ENCODE measurements around the gene STXBP6.

Gene STXBP6

DNA sequence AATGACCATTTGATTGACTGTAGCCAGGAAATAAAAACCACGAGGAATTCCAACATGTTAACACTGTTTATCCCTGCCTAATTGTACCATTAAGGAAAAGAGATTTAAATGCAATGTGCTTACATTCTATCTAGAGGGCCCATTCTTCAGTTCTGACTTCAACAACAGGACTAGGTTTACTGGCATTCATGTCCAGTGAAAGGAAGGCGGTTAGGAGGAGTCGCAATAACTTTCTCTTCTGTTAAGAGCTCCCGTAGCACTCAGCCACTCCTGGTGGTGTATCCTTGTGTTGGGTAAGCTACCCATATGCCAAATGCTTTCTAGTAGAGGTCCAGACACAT lies 154.7 kb downstream of the STXBP6 start:
- Histone ChIP-seq H3K4me3 (ENCODE audit: low read length in 2 of 2) (no peak overlapping the region), H3K27ac (ENCODE audit: low read depth in 2 of 2, low read length in 2 of 2) (no peak overlapping the region), H3K27me3 (ENCODE audit: control insufficient read depth in 2 of 2, insufficient read depth in 2 of 2, low read length in 2 of 2) (no peaks in the 10 kb centered on the region), H3K36me3 (ENCODE audit: control insufficient read depth in 2 of 2, insufficient read depth in 2 of 2, low read length in 2 of 2) (no peaks in the 10 kb centered on the region), H3K9ac (ENCODE audit: low read depth in 1 of 2, low read length in 2 of 2) (no peak overlapping the region), H3K4me1 (ENCODE audit: control insufficient read depth in 2 of 2, insufficient read depth in 2 of 2, low read length in 2 of 2) (no peaks in the 10 kb centered on the region), H3K9me3 (ENCODE audit: control insufficient read depth in 2 of 2, low read length in 2 of 2) (no peaks in the 10 kb centered on the region)

- Histone ChIP-seq H3K4me3 (ENCODE audit: low read length in 2 of 2) (no peak overlapping the region), H3K9me3 (ENCODE audit: control insufficient read depth in 2 of 2, low read length in 2 of 2) (no peaks in the 10 kb centered on the region), H3K9ac (ENCODE audit: low read depth in 1 of 2, low read length in 2 of 2) (no peak overlapping the region), H3K36me3 (ENCODE audit: control insufficient read depth in 2 of 2, insufficient read depth in 2 of 2, low read length in 2 of 2) (no peaks in the 10 kb centered on the region), H3K27me3 (ENCODE audit: control insufficient read depth in 2 of 2, insufficient read depth in 2 of 2, low read length in 2 of 2) (no peaks in the 10 kb centered on the region), H3K4me1 (ENCODE audit: control insufficient read depth in 2 of 2, insufficient read depth in 2 of 2, low read length in 2 of 2) (no peaks in the 10 kb centered on the region), H3K27ac (ENCODE audit: low read depth in 2 of 2, low read length in 2 of 2) (no peak overlapping the region)
These were observed 155.2 kb downstream of the STXBP6 start for GRCh38 chr14:24894583-24895242.

GRCh38 chr14:24892497-24893051 lies 157.4 kb downstream of the STXBP6 start:
- Histone ChIP-seq H3K4me3 (ENCODE audit: low read length in 2 of 2) (no peak overlapping the region), H3K36me3 (ENCODE audit: control insufficient read depth in 2 of 2, insufficient read depth in 2 of 2, low read length in 2 of 2) (no peaks in the 10 kb centered on the region), H3K27me3 (ENCODE audit: control insufficient read depth in 2 of 2, insufficient read depth in 2 of 2, low read length in 2 of 2) (no peaks in the 10 kb centered on the region), H3K9ac (ENCODE audit: low read depth in 1 of 2, low read length in 2 of 2) (no peak overlapping the region), H3K9me3 (ENCODE audit: control insufficient read depth in 2 of 2, low read length in 2 of 2) (no peaks in the 10 kb centered on the region), H3K27ac (ENCODE audit: low read depth in 2 of 2, low read length in 2 of 2) (no peak overlapping the region), H3K4me1 (ENCODE audit: control insufficient read depth in 2 of 2, insufficient read depth in 2 of 2, low read length in 2 of 2) (no peaks in the 10 kb centered on the region)

- Histone ChIP-seq H3K9ac (ENCODE audit: low read depth in 1 of 2, low read length in 2 of 2) (no peak overlapping the region), H3K4me3 (ENCODE audit: low read length in 2 of 2) (no peak overlapping the region), H3K4me1 (ENCODE audit: control insufficient read depth in 2 of 2, insufficient read depth in 2 of 2, low read length in 2 of 2) (no peaks in the 10 kb centered on the region), H3K27ac (ENCODE audit: low read depth in 2 of 2, low read length in 2 of 2) (no peak overlapping the region), H3K36me3 (ENCODE audit: control insufficient read depth in 2 of 2, insufficient read depth in 2 of 2, low read length in 2 of 2) (no peaks in the 10 kb centered on the region), H3K27me3 (ENCODE audit: control insufficient read depth in 2 of 2, insufficient read depth in 2 of 2, low read length in 2 of 2) (no peaks in the 10 kb centered on the region), H3K9me3 (ENCODE audit: control insufficient read depth in 2 of 2, low read length in 2 of 2) (no peaks in the 10 kb centered on the region)
These were observed 157.9 kb downstream of the STXBP6 start for GRCh38 chr14:24891987-24892496.

- Histone ChIP-seq H3K9ac (ENCODE audit: low read depth in 1 of 2, low read length in 2 of 2) (no peak overlapping the region), H3K27me3 (ENCODE audit: control insufficient read depth in 2 of 2, insufficient read depth in 2 of 2, low read length in 2 of 2) (no peaks in the 10 kb centered on the region), H3K27ac (ENCODE audit: low read depth in 2 of 2, low read length in 2 of 2) (no peak overlapping the region), H3K9me3 (ENCODE audit: control insufficient read depth in 2 of 2, low read length in 2 of 2) (no peaks in the 10 kb centered on the region), H3K4me1 (ENCODE audit: control insufficient read depth in 2 of 2, insufficient read depth in 2 of 2, low read length in 2 of 2) (peaks cover 0 to under 1% of the 10 kb centered on the region in 2 donors), H3K36me3 (ENCODE audit: control insufficient read depth in 2 of 2, insufficient read depth in 2 of 2, low read length in 2 of 2) (no peaks in the 10 kb centered on the region), H3K4me3 (ENCODE audit: low read length in 2 of 2) (no peak overlapping the region)
These were observed 159.2 kb downstream of the STXBP6 start for GRCh38 chr14:24890716-24891115.

DNA sequence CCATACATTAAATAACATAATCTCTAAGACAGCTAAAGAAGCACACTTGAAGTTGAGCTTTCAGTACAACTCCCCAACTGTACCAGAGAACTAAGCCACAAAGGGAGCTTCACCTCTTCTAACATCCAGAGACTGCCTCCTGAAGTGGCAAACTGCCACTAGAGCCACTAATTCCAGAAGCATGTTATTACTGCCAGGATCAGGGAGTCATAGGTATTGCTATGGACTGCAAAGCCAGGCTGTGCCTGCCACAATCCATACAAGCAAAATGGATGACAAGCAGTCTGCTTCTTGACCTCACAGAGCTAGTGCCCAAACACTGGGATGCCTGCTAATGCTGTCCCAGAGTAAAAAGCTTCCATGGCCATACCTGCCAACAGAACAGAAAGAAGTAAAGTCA lies 160.1 kb downstream of the STXBP6 start:
- H3K9ac ChIP-seq (ENCODE audit: low read depth in 1 of 2, low read length in 2 of 2): no peak overlapping the region
- no peaks in the 10 kb centered on the region for H3K36me3 ChIP-seq (ENCODE audit: control insufficient read depth in 2 of 2, insufficient read depth in 2 of 2, low read length in 2 of 2)
- H3K27ac ChIP-seq (ENCODE audit: low read depth in 2 of 2, low read length in 2 of 2): no peak overlapping the region
- no peaks in the 10 kb centered on the region for H3K9me3 ChIP-seq (ENCODE audit: control insufficient read depth in 2 of 2, low read length in 2 of 2)
- H3K4me3 ChIP-seq (ENCODE audit: low read length in 2 of 2): no peak overlapping the region
- H3K4me1 ChIP-seq (ENCODE audit: control insufficient read depth in 2 of 2, insufficient read depth in 2 of 2, low read length in 2 of 2): peaks cover 0 to 3% of the 10 kb centered on the region in 2 donors
- H3K27me3 ChIP-seq (ENCODE audit: control insufficient read depth in 2 of 2, insufficient read depth in 2 of 2, low read length in 2 of 2): no peaks in the 10 kb centered on the region

- Histone ChIP-seq H3K36me3 (ENCODE audit: control insufficient read depth in 2 of 2, insufficient read depth in 2 of 2, low read length in 2 of 2) (no peaks in the 10 kb centered on the region), H3K4me3 (ENCODE audit: low read length in 2 of 2) (no peak overlapping the region), H3K9ac (ENCODE audit: low read depth in 1 of 2, low read length in 2 of 2) (no peak overlapping the region), H3K27ac (ENCODE audit: low read depth in 2 of 2, low read length in 2 of 2) (no peak overlapping the region), H3K9me3 (ENCODE audit: control insufficient read depth in 2 of 2, low read length in 2 of 2) (no peaks in the 10 kb centered on the region), H3K4me1 (ENCODE audit: control insufficient read depth in 2 of 2, insufficient read depth in 2 of 2, low read length in 2 of 2) (peaks cover 0 to 3% of the 10 kb centered on the region in 2 donors), H3K27me3 (ENCODE audit: control insufficient read depth in 2 of 2, insufficient read depth in 2 of 2, low read length in 2 of 2) (no peaks in the 10 kb centered on the region)
These were observed 161.4 kb downstream of the STXBP6 start for GRCh38 chr14:24888532-24888931.

GRCh38 chr14:24887623-24888304 lies 162.2 kb downstream of the STXBP6 start:
- H3K9me3 ChIP-seq (ENCODE audit: control insufficient read depth in 2 of 2, low read length in 2 of 2): no peaks in the 10 kb centered on the region
- H3K4me1 ChIP-seq (ENCODE audit: control insufficient read depth in 2 of 2, insufficient read depth in 2 of 2, low read length in 2 of 2): peaks cover 0 to 3% of the 10 kb centered on the region in 2 donors
- no peaks in the 10 kb centered on the region for H3K36me3 ChIP-seq (ENCODE audit: control insufficient read depth in 2 of 2, insufficient read depth in 2 of 2, low read length in 2 of 2)

DNA sequence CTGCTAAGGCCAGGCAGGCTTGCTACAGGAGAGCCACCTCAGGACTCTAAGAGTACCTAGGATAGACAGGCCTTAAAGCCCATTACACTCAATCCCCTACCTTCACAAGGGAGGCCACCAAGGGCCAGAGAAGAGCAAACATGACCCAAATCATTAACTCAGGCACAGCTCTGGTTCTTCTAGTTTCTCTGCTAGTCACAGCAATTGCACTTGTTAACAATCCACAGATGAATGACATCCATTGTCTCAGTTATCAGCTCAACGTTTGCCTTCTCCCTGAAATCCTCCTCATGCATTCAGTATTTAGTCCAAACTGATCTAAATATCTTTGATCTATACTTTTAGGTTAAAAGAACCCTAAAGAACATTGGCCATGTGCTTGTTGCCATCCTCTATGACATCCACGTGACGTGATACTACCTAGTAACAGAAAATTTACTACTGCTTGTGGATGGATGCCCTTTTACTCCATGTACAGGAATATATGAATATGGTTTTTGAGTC lies 164.5 kb downstream of the STXBP6 start:
- Histone ChIP-seq H3K36me3 (ENCODE audit: control insufficient read depth in 2 of 2, insufficient read depth in 2 of 2, low read length in 2 of 2) (no peaks in the 10 kb centered on the region), H3K27me3 (ENCODE audit: control insufficient read depth in 2 of 2, insufficient read depth in 2 of 2, low read length in 2 of 2) (no peaks in the 10 kb centered on the region), H3K9me3 (ENCODE audit: control insufficient read depth in 2 of 2, low read length in 2 of 2) (no peaks in the 10 kb centered on the region), H3K4me1 (ENCODE audit: control insufficient read depth in 2 of 2, insufficient read depth in 2 of 2, low read length in 2 of 2) (peaks cover 0 to 3% of the 10 kb centered on the region in 2 donors), H3K27ac (ENCODE audit: low read depth in 2 of 2, low read length in 2 of 2) (no peak overlapping the region), H3K9ac (ENCODE audit: low read depth in 1 of 2, low read length in 2 of 2) (no peak overlapping the region), H3K4me3 (ENCODE audit: low read length in 2 of 2) (no peak overlapping the region)

More at GRCh38 chr14:24887623-24888304, 162.2 kb downstream of the STXBP6 start:
- Histone ChIP-seq H3K27ac (ENCODE audit: low read depth in 2 of 2, low read length in 2 of 2) (no peak overlapping the region), H3K27me3 (ENCODE audit: control insufficient read depth in 2 of 2, insufficient read depth in 2 of 2, low read length in 2 of 2) (no peaks in the 10 kb centered on the region), H3K4me3 (ENCODE audit: low read length in 2 of 2) (no peak overlapping the region), H3K9ac (ENCODE audit: low read depth in 1 of 2, low read length in 2 of 2) (no peak overlapping the region)

- Histone ChIP-seq H3K27ac (ENCODE audit: low read depth in 2 of 2, low read length in 2 of 2) (no peak overlapping the region), H3K4me3 (ENCODE audit: low read length in 2 of 2) (no peak overlapping the region), H3K9ac (ENCODE audit: low read depth in 1 of 2, low read length in 2 of 2) (no peak overlapping the region), H3K27me3 (ENCODE audit: control insufficient read depth in 2 of 2, insufficient read depth in 2 of 2, low read length in 2 of 2) (no peaks in the 10 kb centered on the region), H3K36me3 (ENCODE audit: control insufficient read depth in 2 of 2, insufficient read depth in 2 of 2, low read length in 2 of 2) (no peaks in the 10 kb centered on the region), H3K4me1 (ENCODE audit: control insufficient read depth in 2 of 2, insufficient read depth in 2 of 2, low read length in 2 of 2) (peaks cover 0 to 3% of the 10 kb centered on the region in 2 donors), H3K9me3 (ENCODE audit: control insufficient read depth in 2 of 2, low read length in 2 of 2) (no peaks in the 10 kb centered on the region)
These were observed 166.4 kb downstream of the STXBP6 start for GRCh38 chr14:24883576-24883975.

Measured in mucosa of rectum (tissue), 2 donors.